DMS53 (cell line): ENCODE data around the gene CNPY3.

Experiments used
- DNase-seq: peaks from one replicate; lab custom pipeline; 2025; lab: John Stamatoyannopoulos, UW

The CNPY3 gene

DNA sequence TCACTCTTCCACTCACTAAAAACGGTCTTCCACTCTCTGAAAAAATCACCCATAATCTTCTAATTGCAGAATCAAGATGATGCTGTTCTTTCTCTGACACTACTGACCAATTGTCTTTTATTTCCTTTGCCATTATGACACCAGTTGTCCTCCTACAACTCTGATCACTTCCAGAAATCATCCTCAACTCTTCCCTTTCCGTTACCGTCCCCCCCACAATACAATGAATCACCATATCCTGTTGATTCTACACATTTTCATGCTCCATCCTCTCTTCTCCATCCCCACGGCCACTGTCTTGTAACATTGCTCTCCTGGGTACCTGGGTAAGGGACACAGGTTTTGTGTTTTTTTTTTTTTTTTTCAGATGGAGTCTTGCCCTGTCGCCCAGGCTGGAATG, 52.6 kb downstream of the CNPY3 start:
- DNase-seq: no peak

DNA sequence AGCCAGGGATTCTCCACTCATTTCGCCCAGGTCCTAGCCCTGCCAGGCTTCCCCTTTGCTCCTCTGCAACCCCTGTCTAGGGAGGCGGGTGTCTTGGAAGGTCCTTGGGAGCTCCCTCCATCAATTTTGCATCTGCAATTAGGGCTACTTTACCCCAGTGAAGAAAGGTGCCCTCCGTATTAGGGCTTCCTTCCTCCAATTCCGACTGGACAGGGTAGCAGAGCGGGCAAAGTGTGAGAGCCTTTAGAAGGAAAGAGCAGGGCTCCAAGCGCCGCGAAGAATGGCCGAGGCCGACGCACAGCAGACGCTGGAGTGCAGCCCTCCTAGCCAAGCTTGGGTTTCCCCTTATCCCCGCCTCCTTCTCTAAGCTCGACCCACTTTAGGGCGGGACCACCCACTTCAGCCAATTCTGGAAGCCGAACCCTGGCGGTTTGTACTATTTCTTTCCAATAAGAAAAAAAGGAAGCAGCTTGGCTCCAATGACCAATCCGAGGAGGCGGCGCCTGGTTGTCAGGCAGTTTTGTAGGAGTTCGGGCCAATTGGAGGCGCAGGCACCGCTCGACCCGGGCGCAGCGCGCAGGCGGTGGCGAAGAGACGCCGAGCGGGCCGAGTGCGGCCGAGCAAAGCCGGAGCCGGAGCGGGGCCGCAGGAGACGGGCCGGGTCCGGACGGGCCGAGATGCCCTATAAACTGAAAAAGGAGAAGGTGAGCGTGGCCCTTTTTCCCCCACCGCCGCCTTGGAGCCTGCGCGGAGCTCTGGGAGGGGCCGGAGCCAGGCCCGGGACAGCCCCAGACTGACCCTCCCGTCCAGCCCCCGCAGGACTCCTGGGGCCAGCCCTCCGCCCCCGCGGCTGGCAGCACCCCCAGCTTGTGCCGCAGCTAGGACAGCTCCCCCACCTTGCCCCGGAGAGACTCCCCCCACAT, 55.0 kb downstream of the CNPY3 start, which contains the start of gene PPP2R5D:
PPP2R5D (plus strand) TSS at position 570 of the 923 bp plus-strand sequence; CDS start at position 678, 108 bp downstream.
- peak; percentile 100 for DNase-seq

DNA sequence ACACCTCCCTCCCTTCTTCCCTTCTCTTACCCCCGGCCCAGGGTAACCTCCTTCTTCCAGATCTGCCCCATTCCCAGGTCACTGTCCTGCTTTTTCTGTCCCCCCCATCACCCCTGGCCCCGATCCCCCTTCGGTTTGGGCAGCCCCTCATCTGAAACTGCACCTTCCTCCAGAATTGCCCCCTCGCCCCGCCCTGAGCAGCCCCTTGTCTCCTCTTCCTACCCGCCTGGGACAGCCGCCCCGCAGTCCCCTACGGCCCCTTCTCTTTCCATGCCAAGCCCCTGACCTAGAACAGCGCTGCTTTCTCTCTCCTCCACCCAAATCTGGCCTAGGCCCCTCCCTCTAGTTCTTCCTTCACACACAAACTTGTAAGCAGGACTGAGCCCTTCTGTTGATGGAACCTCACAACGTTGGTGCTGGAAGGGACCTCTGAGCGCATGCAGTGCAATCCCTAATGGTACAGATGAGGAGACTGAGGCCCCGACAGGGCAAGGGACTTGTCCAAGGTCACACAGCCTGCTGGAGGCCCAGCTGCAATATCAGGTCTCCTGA, 55.7 kb downstream of the CNPY3 start:
- DNase-seq: no peak

DNA sequence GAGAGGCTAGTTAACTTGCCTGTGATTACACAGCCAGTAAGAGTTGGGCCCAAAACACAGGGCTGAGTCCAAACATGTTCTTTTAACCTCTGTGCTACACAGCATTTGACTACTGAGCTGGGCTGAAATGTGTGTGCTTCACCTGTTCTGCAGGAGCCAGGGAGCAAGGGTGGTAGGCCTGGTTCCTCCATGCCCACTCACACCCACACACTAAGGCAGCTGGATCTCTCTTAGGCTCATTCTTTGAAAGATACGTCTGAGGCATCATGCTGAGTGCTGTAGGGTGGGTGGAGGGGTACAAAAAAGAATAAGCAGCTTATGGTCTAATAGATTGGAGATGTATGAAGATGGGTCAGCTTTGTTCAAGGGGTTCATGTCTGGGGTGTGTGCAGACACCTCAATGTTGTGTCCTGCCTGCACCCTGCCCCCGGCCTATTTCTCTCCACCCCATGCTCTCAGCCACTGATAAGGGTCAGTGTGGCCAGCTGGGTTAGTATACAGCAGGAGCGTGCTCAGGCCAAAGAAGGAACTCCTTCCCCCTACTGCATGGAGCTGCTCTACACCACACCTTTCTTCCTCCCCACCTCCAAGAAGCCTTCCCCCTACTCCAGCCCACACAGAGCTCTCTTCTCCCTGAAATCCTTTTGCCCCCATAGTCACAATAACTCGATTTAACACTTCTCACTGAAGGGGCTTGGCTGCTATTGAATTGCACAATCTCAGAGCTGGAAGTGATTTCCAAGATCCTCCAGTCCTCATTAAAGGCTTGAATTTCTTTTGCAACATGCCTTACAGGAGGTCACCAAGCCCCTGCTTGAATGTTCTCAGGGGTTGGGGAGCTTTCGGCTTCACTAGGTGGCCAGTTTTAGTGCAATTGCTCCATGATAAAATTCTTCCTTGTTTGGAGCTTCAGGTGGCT, 58.5 kb downstream of the CNPY3 start:
- no peak for DNase-seq

DNA sequence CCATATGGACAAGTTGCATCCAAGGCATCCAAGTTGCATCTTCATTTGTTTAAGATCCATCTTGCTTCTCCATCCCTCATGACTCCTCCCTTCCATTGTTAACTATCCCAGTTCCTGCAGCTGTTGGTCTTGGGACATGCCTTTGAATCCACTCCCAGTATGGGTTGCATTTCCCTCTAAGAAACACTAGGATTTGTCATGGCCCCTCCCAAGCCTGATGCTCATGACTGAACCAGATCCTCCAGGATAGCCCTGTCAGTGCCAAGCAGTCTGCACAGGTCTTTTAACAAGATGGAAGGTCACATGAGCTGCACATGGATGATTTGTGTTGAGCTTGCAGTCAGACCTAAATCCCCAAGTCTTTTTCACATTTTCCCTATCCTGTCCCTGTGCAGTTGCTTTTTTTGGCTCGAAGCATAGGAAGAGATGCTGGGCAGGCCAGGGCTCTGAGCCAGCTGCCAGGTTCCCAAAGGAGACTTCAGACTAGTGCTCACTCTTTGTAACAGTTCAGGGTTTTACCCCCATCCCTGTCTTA, 59.3 kb downstream of the CNPY3 start:
- no peak for DNase-seq
